HEK293 (cell line): ENCODE data around the gene PARD6G.
A peak's percentile ranks its signal among the peaks of the same experiment; 100 is the strongest.
"Not testable (repeated sequence)": the region's sequence is repeated elsewhere in the genome, so short reads cannot be mapped to it uniquely, and the experiment has no call there.

ENCODE experiments used
- CTCF ChIA-PET: fragments of 350-600 bp; formaldehyde crosslinking; extraction: SDS; loops from one replicate; lab custom pipeline; 2021; ENCODE audit warnings: antibody characterized with exemption; lab: Yijun Ruan, JAX
- POLR2A ChIA-PET: fragments of 300-600 bp; formaldehyde crosslinking; extraction: SDS; loops from one replicate; lab custom pipeline; 2020; ENCODE audit warnings: antibody characterized with exemption, inconsistent platforms; lab: Yijun Ruan, JAX
- H3K27ac ChIP-seq: fragments of 200-500 bp; sonication (Bioruptor generic); 2 replicates; pipeline ENCODE4 v1.5.1; 2014; ENCODE audit warnings: low read depth, low read length, control low read depth, inconsistent platforms; ENCODE audit errors: extremely low read depth
- H3K36me3 ChIP-seq, 2 experiments: fragments of 200-500 bp in 1 of 2; sonication (Bioruptor generic) in 1 of 2; 1 replicate in 1 of 2; 2 replicates in 1 of 2; pipeline ENCODE4 v1.5.1; 2014 to 2017; ENCODE audit warnings: inconsistent platforms in 2 of 2, low read length in 2 of 2; ENCODE audit not compliant: control insufficient read depth in 2 of 2, insufficient read depth in 1 of 2
- H3K4me1 ChIP-seq: fragments of 200-500 bp; sonication (Bioruptor generic); 2 replicates; pipeline ENCODE4 v1.5.1; 2014; ENCODE audit warnings: mild to moderate bottlenecking, low read length, inconsistent platforms; ENCODE audit not compliant: control insufficient read depth, insufficient read depth
- H3K4me3 ChIP-seq: 2 replicates; pipeline ENCODE4 v1.5.1; 2011; ENCODE audit warnings: low read depth, mild to moderate bottlenecking, control low read depth, low read length, moderate library complexity
- H3K9me3 ChIP-seq: fragments of 200-500 bp; sonication (Bioruptor generic); 2 replicates; pipeline ENCODE4 v1.5.1; 2014; ENCODE audit warnings: low read depth, low read length, inconsistent platforms; ENCODE audit not compliant: control insufficient read depth, insufficient read depth
- OSR2 ChIP-seq: fragments of 450-650 bp; formaldehyde crosslinking; IDR thresholded peaks from 2 replicates; pipeline ENCODE4 v1.5.1; 2016; ENCODE audit warnings: missing biosample characterization, missing genetic modification characterization
- PRDM2 ChIP-seq: fragments of 450-650 bp; formaldehyde crosslinking; IDR thresholded peaks from 2 replicates; pipeline ENCODE4 v1.5.1; 2016; ENCODE audit warnings: missing biosample characterization, missing genetic modification characterization, borderline replicate concordance
- SETDB1 ChIP-seq: IDR thresholded peaks from one replicate; pipeline ENCODE4 v1.6.1; 2017; ENCODE audit warnings: mild to moderate bottlenecking, low read length, moderate library complexity, mixed read lengths; ENCODE audit not compliant: insufficient read length
- ZNF132 ChIP-seq: fragments of 450-650 bp; formaldehyde crosslinking; IDR thresholded peaks from 2 replicates; pipeline ENCODE4 v1.5.1; 2017; ENCODE audit warnings: missing biosample characterization, missing genetic modification characterization, borderline replicate concordance
- ZNF133 ChIP-seq: fragments of 450-650 bp; formaldehyde crosslinking; IDR thresholded peaks from 2 replicates; pipeline ENCODE4 v1.5.1; 2016; ENCODE audit warnings: missing biosample characterization, missing genetic modification characterization
- ZNF248 ChIP-seq: fragments of 450-650 bp; formaldehyde crosslinking; IDR thresholded peaks from 2 replicates; pipeline ENCODE4 v1.5.1; 2017; ENCODE audit warnings: missing biosample characterization, missing genetic modification characterization
- ZNF548 ChIP-seq: fragments of 450-650 bp; formaldehyde crosslinking; IDR thresholded peaks from 2 replicates; pipeline ENCODE4 v1.5.1; 2016; ENCODE audit warnings: missing biosample characterization, missing genetic modification characterization
- ZNF596 ChIP-seq: fragments of 450-650 bp; IDR thresholded peaks from 2 replicates; pipeline ENCODE4 v1.5.0; 2018; ENCODE audit warnings: missing biosample characterization, mild to moderate bottlenecking, missing genetic modification characterization, moderate library complexity
- ZNF76 ChIP-seq: fragments of 450-650 bp; formaldehyde crosslinking; IDR thresholded peaks from 2 replicates; pipeline ENCODE4; 2016; ENCODE audit warnings: low read depth, missing biosample characterization, missing genetic modification characterization, borderline replicate concordance
- ZNF776 ChIP-seq: fragments of 450-650 bp; formaldehyde crosslinking; IDR thresholded peaks from 2 replicates; pipeline ENCODE4 v1.5.0; 2017; ENCODE audit warnings: missing biosample characterization, missing genetic modification characterization, borderline replicate concordance
- ZSCAN5A ChIP-seq: fragments of 450-650 bp; formaldehyde crosslinking; IDR thresholded peaks from 2 replicates; pipeline ENCODE4 v1.5.1; 2016; ENCODE audit warnings: missing biosample characterization, missing genetic modification characterization
- TF ChIP-seq, protein P1 (sequence below): fragments of 450-650 bp; formaldehyde crosslinking; IDR thresholded peaks from 2 replicates; pipeline ENCODE4 v1.5.1; 2016; ENCODE audit warnings: missing biosample characterization, missing genetic modification characterization, low read depth
- TF ChIP-seq, protein P2 (sequence below): fragments of 450-650 bp; formaldehyde crosslinking; IDR thresholded peaks from 2 replicates; pipeline ENCODE4 v1.5.1; 2017; ENCODE audit warnings: missing biosample characterization, missing genetic modification characterization
- TF ChIP-seq, protein P3 (sequence below): fragments of 450-650 bp; formaldehyde crosslinking; IDR thresholded peaks from 2 replicates; pipeline ENCODE4 v1.5.1; 2016; ENCODE audit warnings: missing biosample characterization, missing genetic modification characterization

PARD6G gene

GRCh38 chr18:80164727-80165355 is 82.5 kb downstream of the PARD6G start:
- H3K4me3 ChIP-seq, H3K4me1 ChIP-seq, H3K9me3 ChIP-seq, POLR2A ChIA-PET, H3K27ac ChIP-seq: not testable (repeated sequence)
- CTCF ChIA-PET, result interaction anchor here (0.7 kb wide), 1 partner anchor 10 kb away, joined by 3 read pairs; no protein-coding TSS in a partner anchor
- peaks cover 0 to 11% of the 10 kb centered on the region in 2 experiments; a peak in 1 of 3 replicates for H3K36me3 ChIP-seq
- TF ChIP-seq SETDB1, result peak; percentile 70
- TF ChIP-seq ZNF133 (tag by site-specific recombination), result 0 out of 2 replicates have a peak, but pooled peaks have one; percentile 40

DNA sequence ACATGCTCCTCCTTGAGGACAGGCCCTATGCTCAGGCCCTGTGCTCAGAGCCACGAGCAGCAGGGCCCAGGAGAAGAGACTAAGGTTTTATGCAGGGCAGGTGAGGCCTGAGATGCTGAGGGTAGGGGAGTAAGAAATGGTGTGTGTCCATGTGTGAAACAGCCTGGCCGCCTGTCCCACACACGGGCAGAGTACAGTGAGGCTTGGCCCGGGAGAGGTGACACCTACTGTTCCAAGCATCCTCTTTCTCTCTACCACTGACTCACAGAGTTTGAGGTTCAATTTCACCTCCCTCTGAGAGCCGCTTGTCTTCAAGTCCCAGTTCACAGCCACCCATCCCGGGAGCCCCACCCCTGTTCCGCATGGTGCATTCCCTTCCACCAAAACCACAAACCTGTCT is 84.1 kb downstream of the PARD6G start:
- TF ChIP-seq PRDM2 (tag by site-specific recombination), result no peak
- TF ChIP-seq, protein P1, sequence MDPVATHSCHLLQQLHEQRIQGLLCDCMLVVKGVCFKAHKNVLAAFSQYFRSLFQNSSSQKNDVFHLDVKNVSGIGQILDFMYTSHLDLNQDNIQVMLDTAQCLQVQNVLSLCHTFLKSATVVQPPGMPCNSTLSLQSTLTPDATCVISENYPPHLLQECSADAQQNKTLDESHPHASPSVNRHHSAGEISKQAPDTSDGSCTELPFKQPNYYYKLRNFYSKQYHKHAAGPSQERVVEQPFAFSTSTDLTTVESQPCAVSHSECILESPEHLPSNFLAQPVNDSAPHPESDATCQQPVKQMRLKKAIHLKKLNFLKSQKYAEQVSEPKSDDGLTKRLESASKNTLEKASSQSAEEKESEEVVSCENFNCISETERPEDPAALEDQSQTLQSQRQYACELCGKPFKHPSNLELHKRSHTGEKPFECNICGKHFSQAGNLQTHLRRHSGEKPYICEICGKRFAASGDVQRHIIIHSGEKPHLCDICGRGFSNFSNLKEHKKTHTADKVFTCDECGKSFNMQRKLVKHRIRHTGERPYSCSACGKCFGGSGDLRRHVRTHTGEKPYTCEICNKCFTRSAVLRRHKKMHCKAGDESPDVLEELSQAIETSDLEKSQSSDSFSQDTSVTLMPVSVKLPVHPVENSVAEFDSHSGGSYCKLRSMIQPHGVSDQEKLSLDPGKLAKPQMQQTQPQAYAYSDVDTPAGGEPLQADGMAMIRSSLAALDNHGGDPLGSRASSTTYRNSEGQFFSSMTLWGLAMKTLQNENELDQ (tag by site-specific recombination), result no peak
- no peak for TF ChIP-seq ZNF596
- no peak for TF ChIP-seq ZNF548 (tag by site-specific recombination)
- TF ChIP-seq ZNF76 (tag by site-specific recombination), result no peak
- Histone ChIP-seq H3K9me3 (no peaks in the 10 kb centered on the region), H3K27ac (no peak overlapping the region), H3K4me3 (no peak overlapping the region), H3K4me1 (no peaks in the 10 kb centered on the region), H3K36me3 (peaks cover 3 to 17% of the 10 kb centered on the region in 2 experiments; a peak in 2 of 3 replicates)
- CTCF ChIA-PET, result no interaction called here
- POLR2A ChIA-PET, result no interaction called here

DNA sequence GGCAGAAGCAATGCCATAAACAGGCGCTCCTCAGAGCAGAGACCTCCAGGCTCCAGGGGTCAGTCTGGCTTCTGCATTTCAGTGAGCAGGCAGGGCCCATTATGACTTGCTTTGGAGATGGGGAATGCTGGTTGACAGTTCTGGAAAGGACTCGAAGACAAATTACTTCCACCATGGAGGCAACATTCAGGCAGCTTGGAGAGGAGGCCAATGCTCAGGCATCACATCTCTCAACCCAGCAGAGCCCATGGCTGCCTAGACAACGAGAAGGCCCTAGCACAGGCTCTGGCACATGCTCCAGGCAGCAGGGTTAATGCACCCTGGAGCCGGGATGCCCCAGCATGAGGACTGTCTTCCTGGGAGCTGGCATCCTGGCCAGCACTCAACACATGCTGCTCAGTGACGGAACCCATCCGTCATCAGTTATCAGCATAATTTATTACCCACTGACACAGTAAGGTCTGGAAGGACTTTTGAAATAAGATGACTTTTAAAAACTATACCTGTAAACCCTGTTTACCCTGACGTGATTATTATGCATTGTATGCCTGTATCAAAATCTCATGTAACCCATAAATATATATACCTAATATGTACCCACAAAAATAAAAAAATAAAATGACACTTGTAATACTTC is 85.4 kb downstream of the PARD6G start:
- Histone ChIP-seq H3K27ac (no peak overlapping the region), H3K4me1 (no peaks in the 10 kb centered on the region), H3K9me3 (no peaks in the 10 kb centered on the region), H3K36me3 (peaks cover 3 to 19% of the 10 kb centered on the region in 2 experiments; a peak in 2 of 3 replicates), H3K4me3 (no peak overlapping the region)
- CTCF ChIA-PET, result interaction anchor here (0.8 to 1.7 kb wide), 4 partner anchors 9 to 95 kb away, joined by 3 to 5 read pairs (median 4); no protein-coding TSS in a partner anchor
- POLR2A ChIA-PET, result no interaction called here
- TF ChIP-seq, protein P2, sequence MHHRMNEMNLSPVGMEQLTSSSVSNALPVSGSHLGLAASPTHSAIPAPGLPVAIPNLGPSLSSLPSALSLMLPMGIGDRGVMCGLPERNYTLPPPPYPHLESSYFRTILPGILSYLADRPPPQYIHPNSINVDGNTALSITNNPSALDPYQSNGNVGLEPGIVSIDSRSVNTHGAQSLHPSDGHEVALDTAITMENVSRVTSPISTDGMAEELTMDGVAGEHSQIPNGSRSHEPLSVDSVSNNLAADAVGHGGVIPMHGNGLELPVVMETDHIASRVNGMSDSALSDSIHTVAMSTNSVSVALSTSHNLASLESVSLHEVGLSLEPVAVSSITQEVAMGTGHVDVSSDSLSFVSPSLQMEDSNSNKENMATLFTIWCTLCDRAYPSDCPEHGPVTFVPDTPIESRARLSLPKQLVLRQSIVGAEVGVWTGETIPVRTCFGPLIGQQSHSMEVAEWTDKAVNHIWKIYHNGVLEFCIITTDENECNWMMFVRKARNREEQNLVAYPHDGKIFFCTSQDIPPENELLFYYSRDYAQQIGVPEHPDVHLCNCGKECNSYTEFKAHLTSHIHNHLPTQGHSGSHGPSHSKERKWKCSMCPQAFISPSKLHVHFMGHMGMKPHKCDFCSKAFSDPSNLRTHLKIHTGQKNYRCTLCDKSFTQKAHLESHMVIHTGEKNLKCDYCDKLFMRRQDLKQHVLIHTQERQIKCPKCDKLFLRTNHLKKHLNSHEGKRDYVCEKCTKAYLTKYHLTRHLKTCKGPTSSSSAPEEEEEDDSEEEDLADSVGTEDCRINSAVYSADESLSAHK (tag by site-specific recombination), result no peak
- no peak for TF ChIP-seq ZNF776 (tag by site-specific recombination)
- TF ChIP-seq OSR2 (tag by site-specific recombination), result no peak
- TF ChIP-seq ZSCAN5A (tag by site-specific recombination), result no peak
- no peak for TF ChIP-seq ZNF248 (tag by site-specific recombination)
- no peak for TF ChIP-seq ZNF132 (tag by site-specific recombination)
- TF ChIP-seq, protein P3, sequence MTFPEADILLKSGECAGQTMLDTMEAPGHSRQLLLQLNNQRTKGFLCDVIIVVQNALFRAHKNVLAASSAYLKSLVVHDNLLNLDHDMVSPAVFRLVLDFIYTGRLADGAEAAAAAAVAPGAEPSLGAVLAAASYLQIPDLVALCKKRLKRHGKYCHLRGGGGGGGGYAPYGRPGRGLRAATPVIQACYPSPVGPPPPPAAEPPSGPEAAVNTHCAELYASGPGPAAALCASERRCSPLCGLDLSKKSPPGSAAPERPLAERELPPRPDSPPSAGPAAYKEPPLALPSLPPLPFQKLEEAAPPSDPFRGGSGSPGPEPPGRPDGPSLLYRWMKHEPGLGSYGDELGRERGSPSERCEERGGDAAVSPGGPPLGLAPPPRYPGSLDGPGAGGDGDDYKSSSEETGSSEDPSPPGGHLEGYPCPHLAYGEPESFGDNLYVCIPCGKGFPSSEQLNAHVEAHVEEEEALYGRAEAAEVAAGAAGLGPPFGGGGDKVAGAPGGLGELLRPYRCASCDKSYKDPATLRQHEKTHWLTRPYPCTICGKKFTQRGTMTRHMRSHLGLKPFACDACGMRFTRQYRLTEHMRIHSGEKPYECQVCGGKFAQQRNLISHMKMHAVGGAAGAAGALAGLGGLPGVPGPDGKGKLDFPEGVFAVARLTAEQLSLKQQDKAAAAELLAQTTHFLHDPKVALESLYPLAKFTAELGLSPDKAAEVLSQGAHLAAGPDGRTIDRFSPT (tag by site-specific recombination), result no peak
